OCI-LY7 (cell line): ENCODE results near the gene LRRC1. TPM values are rescaled to one million over a fixed set of nuclear protein-coding genes. Genes with fewer than 3 reads are reported as not detected.

Experiments
- BruUV-seq: library from RNA; stranded (reverse); fragments of 400-500 nt; replicated peaks from 2 replicates; lab custom pipeline; 2021; lab: Mats Ljungman, UMichigan
- CTCF ChIA-PET: fragments of 300-600 bp; sonication (Branson Sonifier 250); formaldehyde crosslinking; loops from one replicate; lab custom pipeline; 2022; ENCODE audit warnings: antibody characterized with exemption; ENCODE audit not compliant: unreplicated experiment; lab: Charles Lee
- POLR2A ChIA-PET: fragments of 300-600 bp; sonication (Branson Sonifier 250); formaldehyde crosslinking; loops from one replicate; lab custom pipeline; 2022; ENCODE audit warnings: antibody characterized with exemption; lab: Charles Lee
- DNase-seq: peaks from one replicate; pipeline ENCODE4 v3.0.0-alpha.2; 2015; ENCODE audit warnings: low spot score
- H2AFZ ChIP-seq: fragments of 200-600 bp; sonication (generic), shearing (Covaris generic); 2 replicates; pipeline ENCODE4 v1.6.1; 2014; ENCODE audit warnings: mild to moderate bottlenecking, antibody characterized with exemption, low read length, moderate library complexity
- H3K27ac ChIP-seq: fragments of 200-600 bp; sonication (generic); 2 replicates; pipeline ENCODE4 v1.5.1; 2014; ENCODE audit warnings: mixed run types, low read depth, mild to moderate bottlenecking, moderate library complexity, low read length, inconsistent platforms; ENCODE audit not compliant: poor library complexity, severe bottlenecking
- H3K36me3 ChIP-seq: fragments of 200-600 bp; sonication (generic); 2 replicates; pipeline ENCODE4 v1.6.1; 2014; ENCODE audit warnings: mild to moderate bottlenecking, antibody characterized with exemption, low read length, moderate library complexity, mixed read lengths; ENCODE audit not compliant: insufficient read depth
- H3K4me1 ChIP-seq: fragments of 200-600 bp; sonication (generic); 2 replicates; pipeline ENCODE4 v1.5.1; 2014; ENCODE audit warnings: mild to moderate bottlenecking, low read length; ENCODE audit not compliant: insufficient read depth, poor library complexity, severe bottlenecking
- H3K4me2 ChIP-seq: fragments of 200-600 bp; sonication (generic); 2 replicates; pipeline ENCODE4 v1.6.1; 2014; ENCODE audit warnings: mild to moderate bottlenecking, low read length
- H3K4me3 ChIP-seq: fragments of 200-600 bp; sonication (generic); 2 replicates; pipeline ENCODE4 v1.5.1; 2014; ENCODE audit warnings: mild to moderate bottlenecking, low read depth, low read length; ENCODE audit not compliant: poor library complexity, severe bottlenecking
- H3K79me2 ChIP-seq: fragments of 200-600 bp; sonication (generic); 2 replicates; pipeline ENCODE4 v1.6.1; 2016; ENCODE audit warnings: low read depth, mild to moderate bottlenecking, low read length, moderate library complexity, mixed read lengths; ENCODE audit not compliant: insufficient read depth
- H3K9me2 ChIP-seq: fragments of 200-600 bp; sonication (generic); 2 replicates; pipeline ENCODE4 v1.6.1; 2016; ENCODE audit warnings: mild to moderate bottlenecking, low read length, mixed read lengths; ENCODE audit not compliant: insufficient read depth
- H3K9me3 ChIP-seq: fragments of 200-600 bp; sonication (generic); 2 replicates; pipeline ENCODE4 v1.6.1; 2014; ENCODE audit warnings: mild to moderate bottlenecking, mixed run types, low read length, mixed read lengths
- H4K20me1 ChIP-seq: fragments of 200-600 bp; sonication (generic); 2 replicates; pipeline ENCODE4 v1.6.1; 2014; ENCODE audit warnings: mild to moderate bottlenecking, antibody characterized with exemption, low read length, moderate library complexity, mixed read lengths; ENCODE audit not compliant: insufficient read depth
- CTCF ChIP-seq: fragments of 200-600 bp; sonication (generic); conservative IDR thresholded peaks from 2 replicates; pipeline ENCODE4 v1.5.1; 2014; ENCODE audit warnings: mild to moderate bottlenecking, antibody characterized with exemption, low read length, moderate library complexity, mixed read lengths
- EZH2phosphoT487 ChIP-seq: fragments of 200-600 bp; sonication (generic); IDR thresholded peaks from 2 replicates; pipeline ENCODE4 v1.6.1; 2018; ENCODE audit warnings: low read depth, borderline replicate concordance, mild to moderate bottlenecking, mixed run types, antibody characterized with exemption, low read length, moderate library complexity, mixed read lengths
- intact Hi-C: fragments of 100-400 bp; cut with micrococcal nuclease; formaldehyde crosslinking; loops from one replicate; pipeline ENCODE4 v1.10.0; 2022; ENCODE audit not compliant: unreplicated experiment
- total RNA-seq, 2 experiments: library from RNA; depleted of rRNA in 1 of 2; stranded (reverse); fragments of >200 nt in 1 of 2; shearing (Covaris generic) in 1 of 2; gene quantifications; 2 replicates each; pipeline ENCODE4 v1.2.3, GENCODE V29; 2014 to 2022

The LRRC1 gene
- total RNA-seq, 2 experiments from 2014 or later, result 8.2 to 8.4 TPM

- POLR2A ChIA-PET, result interaction anchor here (0.7 kb wide), 1 partner anchor 10 kb away, joined by 8 read pairs; no protein-coding TSS in a partner anchor
- Histone ChIP-seq H3K4me1 (no peaks in the 10 kb centered on the region), H3K9me3 (no peaks in the 10 kb centered on the region), H3K27ac (no peak overlapping the region), H3K4me3 (no peak overlapping the region), H2AFZ (no peak overlapping the region), H4K20me1 (no peaks in the 10 kb centered on the region; the same call in 1 of the 2 replicates), H3K4me2 (no peak overlapping the region), H3K79me2 (no peaks in the 10 kb centered on the region), H3K9me2 (no peaks in the 10 kb centered on the region), H3K36me3 (no peaks in the 10 kb centered on the region)
- no peak for DNase-seq
- intact Hi-C loops, result no loop called here
- TF ChIP-seq EZH2phosphoT487, result no peak
- TF ChIP-seq CTCF, result no peak
- no TSS peak for BruUV-seq
- CTCF ChIA-PET, result no interaction called here
Observed at GRCh38 chr6:53852805-53853204, 58.0 kb downstream of the LRRC1 start.

GRCh38 chr6:53854843-53855567 lies 60.2 kb downstream of the LRRC1 start:
- intact Hi-C loops, result no loop called here
- H3K9me2 ChIP-seq, result no peaks in the 10 kb centered on the region
- BruUV-seq, result no TSS peak
- no peak overlapping the region for H3K4me3 ChIP-seq
- H3K27ac ChIP-seq, result no peak overlapping the region
- no peaks in the 10 kb centered on the region; the same call in 1 of the 2 replicates for H4K20me1 ChIP-seq
- no peaks in the 10 kb centered on the region for H3K36me3 ChIP-seq
- no peaks in the 10 kb centered on the region for H3K4me1 ChIP-seq
- no peaks in the 10 kb centered on the region for H3K79me2 ChIP-seq
- H2AFZ ChIP-seq, result no peak overlapping the region
- H3K4me2 ChIP-seq, result no peak overlapping the region
- POLR2A ChIA-PET, result no interaction called here
- CTCF ChIA-PET, result no interaction called here
- TF ChIP-seq CTCF (no peak), EZH2phosphoT487 (no peak)
- no peak for DNase-seq
- H3K9me3 ChIP-seq, result no peaks in the 10 kb centered on the region

- Histone ChIP-seq H3K4me2 (no peak overlapping the region), H2AFZ (no peak overlapping the region), H3K9me2 (no peaks in the 10 kb centered on the region), H3K79me2 (no peaks in the 10 kb centered on the region), H3K4me1 (no peaks in the 10 kb centered on the region), H3K36me3 (no peaks in the 10 kb centered on the region), H3K27ac (no peak overlapping the region), H3K4me3 (no peak overlapping the region), H4K20me1 (no peaks in the 10 kb centered on the region; the same call in 1 of the 2 replicates), H3K9me3 (no peaks in the 10 kb centered on the region)
- POLR2A ChIA-PET, result no interaction called here
- BruUV-seq, result no TSS peak
- no peak for TF ChIP-seq EZH2phosphoT487
- TF ChIP-seq CTCF, result no peak
- CTCF ChIA-PET, result no interaction called here
- DNase-seq, result no peak
- intact Hi-C loops, result no loop called here
Observed at GRCh38 chr6:53855940-53856339, 61.1 kb downstream of the LRRC1 start.
